Large intestine (tissue), 3 donors: ENCODE measurements around the gene EXOC2. TPM values are rescaled to one million over a fixed set of nuclear protein-coding genes. Genes with fewer than 3 reads are reported as not detected.

Source experiments
- DNase-seq, 2 donors: peaks; one replicate each; pipeline versions ENCODE4 v3.0.0 to v3.0.0-alpha.2; 2013
- H3K27ac ChIP-seq: one replicate; pipeline ENCODE4 v1.5.1; 2013; ENCODE audit warnings: low read length
- H3K27me3 ChIP-seq: 2 replicates; pipeline ENCODE4 v1.6.1; 2013; ENCODE audit warnings: low read length; ENCODE audit not compliant: control insufficient read depth, insufficient read depth
- H3K36me3 ChIP-seq: 2 replicates; pipeline ENCODE4 v1.6.1; 2013; ENCODE audit warnings: low read length; ENCODE audit not compliant: control insufficient read depth, insufficient read depth
- H3K4me1 ChIP-seq: one replicate; pipeline ENCODE4 v1.6.1; 2013; ENCODE audit warnings: low read length; ENCODE audit not compliant: control insufficient read depth, insufficient read depth
- H3K4me3 ChIP-seq: one replicate; pipeline ENCODE4 v1.5.1; 2013; ENCODE audit warnings: low read length
- H3K9me3 ChIP-seq: one replicate; pipeline ENCODE4 v1.6.1; 2013; ENCODE audit warnings: mild to moderate bottlenecking, low read depth, low read length, moderate library complexity; ENCODE audit not compliant: control insufficient read depth
- WGBS: methylation state at CpG from one replicate; pipeline ENCODE4 v1.1.5; 2013; ENCODE audit warnings: low lambda C conversion rate; ENCODE audit not compliant: insufficient coverage; 5-methylcytosine and 5-hydroxymethylcytosine counted together
- polyA plus RNA-seq: library from polyadenylated mRNA; unstranded; fragments of 120-200 nt; gene quantifications from one replicate; pipeline ENCODE4 v1.2.1, GENCODE V29; 2013

Gene EXOC2
- polyA plus RNA-seq, 1 donor = 16.2 TPM

DNA sequence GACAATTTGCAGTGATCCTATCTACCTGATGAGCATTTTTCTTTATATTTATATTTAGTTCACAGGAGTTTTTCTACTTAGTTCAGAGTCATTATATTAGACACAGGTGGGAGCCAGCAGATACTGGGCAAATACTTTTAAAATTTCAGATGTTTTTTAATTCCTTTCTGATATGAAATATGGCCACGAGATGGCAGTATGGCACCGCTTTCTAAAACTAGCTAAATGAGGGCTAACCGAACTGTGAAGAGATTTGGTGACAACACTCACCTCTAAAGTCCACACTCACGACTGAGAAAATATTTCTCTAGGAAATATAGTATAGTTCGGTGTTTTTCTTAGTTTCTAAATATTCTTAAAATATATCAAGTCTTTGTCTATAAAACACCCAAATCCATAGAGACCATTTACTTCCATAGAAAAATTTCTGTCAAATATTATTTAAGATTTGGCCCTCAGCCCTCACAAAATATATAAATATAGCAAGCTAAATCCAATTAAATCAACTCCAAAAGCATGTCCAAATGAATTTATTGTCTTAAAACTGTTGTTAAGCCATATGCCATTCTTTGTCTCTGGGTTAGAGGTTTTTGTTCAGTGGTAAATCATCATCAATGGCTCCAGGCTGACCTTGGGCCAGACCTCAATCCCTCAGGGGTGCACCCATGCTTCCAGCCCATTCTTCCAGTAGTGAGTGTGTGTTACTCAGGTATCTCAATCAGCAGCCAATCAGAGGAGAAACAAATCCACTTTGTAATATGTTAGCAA is 99.6 kb downstream of the EXOC2 start:
- H3K36me3 ChIP-seq = peaks cover 33% of the 10 kb centered on the region
- H3K4me3 ChIP-seq = no peak overlapping the region
- no peaks in the 10 kb centered on the region for H3K9me3 ChIP-seq
- 8% methylated on average over 2 of the region's 5 CpGs for WGBS
- no peak overlapping the region for H3K27ac ChIP-seq
- peaks cover 2% of the 10 kb centered on the region for H3K4me1 ChIP-seq
- DNase-seq = peak in 1 of 2 donors; percentile 28
- no peaks in the 10 kb centered on the region for H3K27me3 ChIP-seq

DNA sequence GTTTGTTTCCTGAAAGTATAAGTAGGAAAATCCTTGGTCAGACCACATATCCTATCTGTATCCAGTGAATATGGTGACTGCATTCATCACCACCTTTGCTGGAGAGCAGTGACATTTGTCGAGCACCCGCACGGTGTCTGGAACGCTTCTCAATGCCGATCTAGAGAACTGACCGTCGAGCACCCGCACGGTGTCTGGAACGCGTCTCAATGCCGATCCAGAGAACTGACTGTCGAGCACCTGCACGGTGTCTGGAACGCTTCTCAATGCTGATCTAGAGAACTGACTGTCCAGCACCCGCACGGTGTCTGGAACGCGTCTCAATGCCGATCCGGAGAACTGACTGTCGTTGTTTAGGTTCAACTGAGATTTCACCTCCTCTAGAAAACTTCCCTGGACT is 103.8 kb downstream of the EXOC2 start:
- H3K36me3 ChIP-seq = peaks cover 20% of the 10 kb centered on the region
- H3K4me1 ChIP-seq = no peaks in the 10 kb centered on the region
- DNase-seq = no peak
- no peak overlapping the region for H3K27ac ChIP-seq
- 100% methylated on average over 5 of the region's 22 CpGs for WGBS
- H3K9me3 ChIP-seq = no peaks in the 10 kb centered on the region
- no peaks in the 10 kb centered on the region for H3K27me3 ChIP-seq
- H3K4me3 ChIP-seq = no peak overlapping the region

DNA sequence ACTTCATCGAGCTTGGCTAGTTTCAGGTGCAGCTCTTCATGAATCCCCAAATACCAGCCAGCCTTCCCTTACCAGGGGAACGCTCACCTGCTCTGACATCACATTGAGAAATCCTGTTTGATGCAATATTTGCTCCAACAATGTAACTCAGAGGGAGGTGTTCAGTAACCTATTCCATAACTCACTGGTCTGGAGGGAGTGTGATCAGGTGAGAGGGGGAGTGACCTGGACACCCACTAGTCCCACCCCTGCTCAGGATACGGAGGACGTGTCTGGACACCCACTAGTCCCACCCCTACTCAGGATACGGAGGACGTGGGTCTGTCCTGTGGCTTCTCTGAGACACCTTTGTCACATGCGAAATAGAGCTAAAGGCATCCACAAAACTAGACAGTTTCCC is 106.4 kb downstream of the EXOC2 start:
- no peak for DNase-seq
- no peaks in the 10 kb centered on the region for H3K9me3 ChIP-seq
- H3K36me3 ChIP-seq = peaks cover 10% of the 10 kb centered on the region
- no peaks in the 10 kb centered on the region for H3K4me1 ChIP-seq
- no peaks in the 10 kb centered on the region for H3K27me3 ChIP-seq
- 100% methylated on average over 1 of the region's 7 CpGs for WGBS
- H3K27ac ChIP-seq = no peak overlapping the region
- no peak overlapping the region for H3K4me3 ChIP-seq

DNA sequence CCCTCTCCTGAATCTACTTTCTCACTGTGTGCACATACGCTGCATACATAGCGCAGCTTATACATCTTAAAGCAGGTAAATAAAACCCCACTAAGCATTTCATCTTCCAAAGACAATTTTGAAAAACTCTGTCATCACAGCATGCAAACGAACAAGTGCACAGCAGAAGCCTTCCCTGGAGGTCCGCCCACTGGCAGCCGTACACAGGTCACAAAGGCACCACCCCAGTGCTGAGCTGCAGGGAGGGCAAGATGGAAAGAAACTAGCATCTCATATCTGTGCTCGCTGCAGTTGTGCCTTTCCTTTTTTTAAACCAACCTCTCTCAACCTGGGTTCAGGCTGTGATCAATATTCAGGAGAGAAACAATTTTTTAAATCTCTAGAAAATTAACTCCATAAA is 109.3 kb downstream of the EXOC2 start:
- no peaks in the 10 kb centered on the region for H3K27me3 ChIP-seq
- 67% methylated on average over 1 of the region's 6 CpGs for WGBS
- H3K4me3 ChIP-seq = no peak overlapping the region
- no peaks in the 10 kb centered on the region for H3K4me1 ChIP-seq
- H3K36me3 ChIP-seq = no peaks in the 10 kb centered on the region
- no peaks in the 10 kb centered on the region for H3K9me3 ChIP-seq
- H3K27ac ChIP-seq = no peak overlapping the region
- no peak for DNase-seq

DNA sequence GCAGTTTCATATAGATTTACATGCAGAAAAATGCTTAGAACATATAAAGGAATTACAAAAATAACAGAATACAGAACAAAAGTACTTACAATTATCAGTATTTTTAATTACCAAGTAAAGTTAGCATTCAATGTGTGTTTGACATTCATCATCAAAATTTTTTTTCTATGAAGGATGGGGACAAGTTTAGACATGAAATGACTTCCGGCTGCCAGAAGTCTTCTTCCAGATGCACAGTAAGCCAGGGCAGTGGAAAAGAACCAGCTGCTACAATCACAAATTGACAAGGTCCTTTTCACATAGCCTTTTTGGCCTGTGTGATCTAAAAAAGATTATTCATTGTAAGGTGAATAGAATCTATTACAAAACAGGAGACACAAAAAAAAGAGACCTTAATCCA is 109.8 kb downstream of the EXOC2 start:
- H3K4me3 ChIP-seq = no peak overlapping the region
- DNase-seq = no peak
- no peak overlapping the region for H3K27ac ChIP-seq
- H3K36me3 ChIP-seq = no peaks in the 10 kb centered on the region
- H3K4me1 ChIP-seq = no peaks in the 10 kb centered on the region
- no CpG with 5 or more reads among the region's 1 CpG for WGBS
- no peaks in the 10 kb centered on the region for H3K9me3 ChIP-seq
- H3K27me3 ChIP-seq = no peaks in the 10 kb centered on the region

DNA sequence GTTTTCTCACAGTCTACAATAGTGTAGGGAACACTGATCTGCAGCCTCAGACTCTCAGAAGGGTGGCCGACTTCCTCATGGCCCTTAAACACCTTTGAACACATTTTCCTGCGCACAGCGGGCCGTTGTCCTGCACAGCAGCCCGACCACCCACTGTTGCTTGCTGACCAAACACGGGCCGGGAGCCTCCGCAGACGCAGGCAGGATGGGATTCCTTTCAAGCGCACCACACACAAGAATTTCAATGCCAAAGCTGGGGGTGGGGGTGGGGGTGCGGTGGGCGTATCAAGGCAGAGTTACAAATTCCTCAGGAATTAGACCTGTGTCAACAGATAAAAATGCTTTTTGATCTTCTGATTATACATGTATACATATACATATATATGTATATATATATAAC is 110.6 kb downstream of the EXOC2 start:
- no CpG with 5 or more reads among the region's 12 CpGs for WGBS
- no peaks in the 10 kb centered on the region for H3K36me3 ChIP-seq
- H3K4me1 ChIP-seq = no peaks in the 10 kb centered on the region
- DNase-seq = no peak
- no peak overlapping the region for H3K4me3 ChIP-seq
- H3K27me3 ChIP-seq = no peaks in the 10 kb centered on the region
- H3K27ac ChIP-seq = no peak overlapping the region
- no peaks in the 10 kb centered on the region for H3K9me3 ChIP-seq

DNA sequence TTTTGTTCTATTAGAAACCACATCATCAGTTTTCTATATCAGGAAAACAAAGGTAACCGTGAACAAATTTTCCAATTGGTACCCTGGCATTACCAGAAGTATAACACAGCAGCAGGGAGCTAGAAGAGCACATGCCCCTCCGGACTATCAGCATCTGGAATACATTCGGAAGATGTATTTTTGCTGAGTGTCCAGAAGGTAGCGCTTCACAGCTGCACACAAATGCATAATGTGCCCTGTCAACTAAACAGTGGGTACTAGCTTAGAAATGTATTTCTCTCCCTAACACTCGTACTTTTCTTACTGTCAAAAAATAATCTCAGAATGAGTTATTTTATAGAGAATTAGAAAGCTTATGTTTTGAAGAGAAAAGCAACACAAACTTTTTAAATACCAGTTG is 113.6 kb downstream of the EXOC2 start:
- no peak for DNase-seq
- H3K27me3 ChIP-seq = no peaks in the 10 kb centered on the region
- no peaks in the 10 kb centered on the region for H3K4me1 ChIP-seq
- H3K27ac ChIP-seq = no peak overlapping the region
- H3K9me3 ChIP-seq = peaks cover 4% of the 10 kb centered on the region
- no peak overlapping the region for H3K4me3 ChIP-seq
- peaks cover 2% of the 10 kb centered on the region for H3K36me3 ChIP-seq
- 74% methylated on average over 3 of the region's 5 CpGs for WGBS

DNA sequence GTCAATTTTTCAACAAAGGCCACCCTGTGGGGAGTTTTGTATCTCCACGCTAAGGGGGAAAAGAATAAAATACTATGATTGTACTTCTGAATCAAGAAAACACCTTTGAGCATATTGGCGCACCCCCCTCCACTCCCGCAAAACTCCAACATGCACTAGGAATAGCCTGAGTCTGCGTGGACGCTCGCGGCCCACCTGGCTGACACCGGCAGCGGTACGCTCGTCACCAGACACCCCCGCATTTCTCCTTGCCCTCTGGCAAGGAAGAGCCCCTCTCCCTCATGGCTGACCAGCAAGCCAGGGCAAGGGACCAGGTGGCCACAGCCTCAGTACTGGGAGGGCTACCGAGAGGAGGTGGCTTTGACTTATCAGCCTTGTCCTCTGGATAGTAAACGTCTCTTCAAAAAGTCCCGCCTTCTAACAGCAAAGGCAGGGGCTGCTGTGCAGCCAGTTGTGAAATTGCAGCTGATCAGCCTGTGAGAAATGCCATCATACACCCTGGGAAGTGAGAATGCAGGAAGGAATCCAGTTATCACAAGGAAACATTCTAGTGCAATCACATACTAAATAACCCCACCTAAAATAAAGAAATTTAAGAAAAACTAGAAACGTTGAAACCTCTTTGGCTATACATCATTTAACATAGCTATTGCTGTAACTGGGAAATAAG is 120.2 kb downstream of the EXOC2 start:
- Histone ChIP-seq H3K27me3 (no peaks in the 10 kb centered on the region), H3K4me1 (no peaks in the 10 kb centered on the region), H3K36me3 (peaks cover 10% of the 10 kb centered on the region), H3K27ac (no peak overlapping the region), H3K9me3 (peaks cover 4% of the 10 kb centered on the region), H3K4me3 (no peak overlapping the region)
- 50% methylated on average over 1 of the region's 16 CpGs for WGBS
- no peak for DNase-seq

DNA sequence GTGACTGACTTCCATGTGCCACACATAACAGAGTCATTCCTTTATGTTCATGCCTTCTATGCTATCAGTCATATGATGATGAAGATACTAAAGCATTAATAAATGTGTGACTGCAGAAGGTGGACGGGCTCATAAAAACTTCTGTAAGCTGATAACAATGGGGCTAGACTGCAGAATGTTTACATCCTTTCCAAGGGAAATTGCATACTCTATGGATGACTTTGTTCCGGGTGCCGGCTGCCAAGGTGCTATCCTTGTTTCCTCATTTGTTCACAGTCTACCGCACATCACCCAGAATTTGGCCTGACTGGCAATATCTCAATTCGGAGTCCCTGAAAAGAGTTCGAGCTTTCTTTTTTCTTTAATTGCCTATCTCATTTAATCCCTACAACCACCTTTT is 121.0 kb downstream of the EXOC2 start:
- no peak overlapping the region for H3K27ac ChIP-seq
- no peak for DNase-seq
- no peaks in the 10 kb centered on the region for H3K27me3 ChIP-seq
- H3K9me3 ChIP-seq = peaks cover 4% of the 10 kb centered on the region
- 100% methylated on average over 2 of the region's 6 CpGs for WGBS
- H3K36me3 ChIP-seq = peaks cover 14% of the 10 kb centered on the region
- no peaks in the 10 kb centered on the region for H3K4me1 ChIP-seq
- no peak overlapping the region for H3K4me3 ChIP-seq

DNA sequence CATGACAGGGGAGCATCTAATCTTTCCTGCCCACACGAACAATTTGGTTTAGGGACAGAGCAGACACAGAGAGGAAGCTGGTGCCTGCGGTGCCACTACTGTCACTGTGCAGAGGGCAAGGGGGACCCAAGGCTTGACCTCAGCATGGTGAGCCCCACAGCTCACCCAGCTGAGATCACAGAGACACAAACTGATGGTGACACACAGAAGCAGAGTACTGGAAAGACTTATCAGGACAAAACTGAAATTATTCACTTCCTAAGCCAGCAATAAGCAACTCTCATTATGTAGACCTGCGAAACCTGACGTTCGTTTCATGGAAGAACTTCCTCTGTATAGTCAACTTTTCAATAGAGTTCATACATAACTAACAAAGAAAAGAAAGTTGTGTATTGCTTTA is 122.1 kb downstream of the EXOC2 start:
- Histone ChIP-seq H3K9me3 (peaks cover 4% of the 10 kb centered on the region), H3K36me3 (peaks cover 16% of the 10 kb centered on the region), H3K4me3 (no peak overlapping the region), H3K27ac (no peak overlapping the region), H3K4me1 (no peaks in the 10 kb centered on the region), H3K27me3 (no peaks in the 10 kb centered on the region)
- no peak for DNase-seq
- 80% methylated on average over 2 of the region's 5 CpGs for WGBS
